HepG2 (cell line): Measurements from ENCODE around the gene ADARB2. TPM values are rescaled to one million over a fixed set of nuclear protein-coding genes. Genes with fewer than 3 reads are reported as not detected.

Source experiments
- ATAC-seq: fragments of 200-7000 bp; cut with Tn5 transposase; 3 replicates; pipeline ENCODE4 v1.9.1; 2020; ENCODE audit warnings: mild to moderate bottlenecking, moderate library complexity
- BruUV-seq: library from RNA; stranded (reverse); fragments of 400-500 nt; replicated peaks from 2 replicates; lab custom pipeline; 2021; lab: Mats Ljungman, UMichigan
- CTCF ChIA-PET: fragments of 300-600 bp; formaldehyde crosslinking; extraction: SDS; loops from one replicate; lab custom pipeline; 2021; ENCODE audit warnings: low total read pairs, inconsistent platforms, low intra/inter-chr PET ratio; lab: Yijun Ruan, JAX
- POLR2A ChIA-PET: fragments of 350-600 bp; sonication (Branson Sonifier 250); formaldehyde crosslinking; loops from one replicate; lab custom pipeline; 2020; ENCODE audit warnings: antibody characterized with exemption, inconsistent platforms; lab: Yijun Ruan, JAX
- DNase-seq: peaks from one replicate; pipeline ENCODE4 v3.0.0-alpha.2; 2015; ENCODE audit warnings: low spot score
- FAIRE-seq: peaks from 3 replicates; lab custom pipeline; 2011; peaks lifted over from hg19 to GRCh38; lab: Jason Lieb, UNC
- H2AFZ ChIP-seq: one replicate; pipeline ENCODE4 v1.6.1; 2011; ENCODE audit warnings: low read length, inconsistent platforms
- H3K27ac ChIP-seq: fragments of 300-600 bp; 3 replicates; pipeline ENCODE4 v1.8.0; 2011; ENCODE audit warnings: mixed run types, mild to moderate bottlenecking, mixed read lengths, low read length, inconsistent platforms; ENCODE audit not compliant: insufficient read depth; ENCODE audit errors: extremely low read length
- H3K27me3 ChIP-seq, 2 experiments: fragments of 200-600 bp in 1 of 2; 2 replicates in 1 of 2; 3 replicates in 1 of 2; pipeline versions ENCODE4 v1.6.0 to v1.8.0; 2011; ENCODE audit warnings: low read length in 2 of 2, mild to moderate bottlenecking in 2 of 2, moderate library complexity in 2 of 2, inconsistent platforms in 1 of 2; ENCODE audit not compliant: insufficient read depth in 2 of 2, control insufficient read depth in 1 of 2
- H3K36me3 ChIP-seq, 2 experiments: fragments of 200-600 bp in 1 of 2; replicated peaks in 1 of 2; 2 replicates in 1 of 2; 3 replicates in 1 of 2; pipeline versions ENCODE4 v1.5.1 to v1.8.0; 2011; ENCODE audit warnings: low read length in 2 of 2, inconsistent platforms in 1 of 2; ENCODE audit not compliant: insufficient read depth in 2 of 2, control insufficient read depth in 1 of 2
- H3K4me1 ChIP-seq: 2 replicates; pipeline ENCODE4 v1.5.1; 2012; ENCODE audit warnings: low read length, inconsistent platforms; ENCODE audit not compliant: insufficient read depth
- H3K4me2 ChIP-seq: 2 replicates; pipeline ENCODE4 v1.6.0; 2011; ENCODE audit warnings: low read depth, low read length, inconsistent platforms
- H3K4me3 ChIP-seq, 3 experiments: fragments of 200-600 bp in 1 of 3; sonication (generic), shearing (Covaris generic) in 1 of 3; replicated peaks in 1 of 3; 2 replicates each; pipeline ENCODE4 v1.5.1; 2011 to 2016; ENCODE audit warnings: low read length in 3 of 3, inconsistent platforms in 2 of 3, low read depth in 2 of 3, mild to moderate bottlenecking in 2 of 3, control low read depth in 1 of 3, mixed read lengths in 1 of 3; ENCODE audit not compliant: insufficient read depth in 1 of 3
- H3K79me2 ChIP-seq: one replicate; pipeline ENCODE4 v1.6.1; 2011; ENCODE audit warnings: low read length, inconsistent platforms; ENCODE audit not compliant: insufficient read depth
- H3K9ac ChIP-seq: 2 replicates; pipeline ENCODE4 v1.6.0; 2011; ENCODE audit warnings: mild to moderate bottlenecking, low read depth, low read length, inconsistent platforms; ENCODE audit not compliant: insufficient read depth
- H3K9me3 ChIP-seq: 2 replicates; pipeline ENCODE4 v1.5.1; 2012; ENCODE audit warnings: mild to moderate bottlenecking, low read length
- H4K20me1 ChIP-seq: 2 replicates; pipeline ENCODE4 v1.6.0; 2011; ENCODE audit warnings: inconsistent platforms, mild to moderate bottlenecking, low read length, moderate library complexity; ENCODE audit not compliant: insufficient read depth
- ARID2 ChIP-seq: sonication (generic); formaldehyde crosslinking; IDR thresholded peaks from 2 replicates; pipeline ENCODE4 v1.8.1; 2022; ENCODE audit warnings: mild to moderate bottlenecking, missing genetic modification reagents, borderline replicate concordance
- CREB1 ChIP-seq, 2 experiments: fragments of 450-650 bp in 1 of 2; IDR thresholded peaks; 2 replicates each; pipeline ENCODE4 v1.6.1; 2016 to 2017; ENCODE audit warnings: control low read depth in 1 of 2, mild to moderate bottlenecking in 1 of 2, missing compliant biosample characterization in 1 of 2, missing genetic modification characterization in 1 of 2
- HOXA9 ChIP-seq: sonication (generic); formaldehyde crosslinking; IDR thresholded peaks from 2 replicates; pipeline ENCODE4 v1.8.1; 2022; ENCODE audit warnings: missing genetic modification reagents, mild to moderate bottlenecking, moderate library complexity, borderline replicate concordance
- RARA ChIP-seq: IDR thresholded peaks from 2 replicates; pipeline ENCODE4 v1.6.1; 2016; ENCODE audit warnings: missing genetic modification reagents, missing compliant biosample characterization
- SNAPC2 ChIP-seq: sonication (generic); formaldehyde crosslinking; IDR thresholded peaks from 2 replicates; pipeline ENCODE4 v1.8.1; 2022; ENCODE audit warnings: mild to moderate bottlenecking, missing genetic modification reagents
- ZKSCAN5 ChIP-seq: sonication (generic); formaldehyde crosslinking; IDR thresholded peaks from 2 replicates; pipeline ENCODE4 v1.5.1; 2020; ENCODE audit warnings: mild to moderate bottlenecking, missing genetic modification reagents
- ZNF460 ChIP-seq: sonication (generic); formaldehyde crosslinking; IDR thresholded peaks from 2 replicates; pipeline ENCODE4 v1.5.1; 2020; ENCODE audit warnings: missing genetic modification reagents, mild to moderate bottlenecking, borderline replicate concordance
- ZNF567 ChIP-seq: sonication (generic); formaldehyde crosslinking; IDR thresholded peaks from 2 replicates; pipeline ENCODE4 v1.8.1; 2023; ENCODE audit warnings: mild to moderate bottlenecking, missing genetic modification reagents, borderline replicate concordance
- ZNF724P ChIP-seq: sonication (generic); formaldehyde crosslinking; IDR thresholded peaks from 2 replicates; pipeline ENCODE4 v1.8.0; 2022; ENCODE audit warnings: missing genetic modification reagents, borderline replicate concordance
- in situ Hi-C: cut with HindIII; loops from 2 replicates; pipeline ENCODE4 v1.10.0; 2017; ENCODE audit warnings: low pct_unique_long_range_greater_than_20kb; ENCODE audit not compliant: extremely low pct_ligation_motif_present
- intact Hi-C: fragments of 100-400 bp; cut with micrococcal nuclease; formaldehyde crosslinking; loops from one replicate; pipeline ENCODE4 v1.10.0; 2022; ENCODE audit not compliant: unreplicated experiment
- polyA plus RNA-seq, 8 experiments: library from polyadenylated mRNA; depleted of rRNA in 3 of 8; stranded (reverse) in 7 of 8; unstranded in 1 of 8; fragments of >200 nt; fragmentation: Illumina TruSeq in 4 of 8; extraction: Trizol in 4 of 8; gene quantifications; 2 replicates each; pipeline versions ENCODE4 v1.2.1 to v1.2.3, GENCODE V29; 2011 to 2016; ENCODE audit warnings: low read depth in 4 of 8, missing spikeins in 1 of 8, mixed read lengths in 1 of 8; ENCODE audit not compliant: insufficient read depth in 1 of 8
- total RNA-seq, 5 experiments: library from RNA; depleted of rRNA; stranded (reverse); fragments of >200 nt; fragmentation: Illumina TruSeq; extraction: Trizol; gene quantifications; 2 replicates each; pipeline ENCODE4 v1.2.3, GENCODE V29; 2016; ENCODE audit warnings: low read depth in 1 of 5
- TF ChIP-seq, protein P1 (sequence below): sonication (generic); formaldehyde crosslinking; IDR thresholded peaks from 2 replicates; pipeline ENCODE4 v1.8.0; 2022; ENCODE audit warnings: missing genetic modification reagents, low read depth, mild to moderate bottlenecking, borderline replicate concordance
- TF ChIP-seq, protein P2 (sequence below): sonication (generic); formaldehyde crosslinking; IDR thresholded peaks from 2 replicates; pipeline ENCODE4 v1.5.1; 2020; ENCODE audit warnings: mild to moderate bottlenecking, missing genetic modification reagents, moderate library complexity

The ADARB2 gene
- total and polyA plus RNA-seq, 2 of the 13 experiments (the other 11 are each of a cell fraction or from before 2014, with no cell fraction given) = not detected

DNA sequence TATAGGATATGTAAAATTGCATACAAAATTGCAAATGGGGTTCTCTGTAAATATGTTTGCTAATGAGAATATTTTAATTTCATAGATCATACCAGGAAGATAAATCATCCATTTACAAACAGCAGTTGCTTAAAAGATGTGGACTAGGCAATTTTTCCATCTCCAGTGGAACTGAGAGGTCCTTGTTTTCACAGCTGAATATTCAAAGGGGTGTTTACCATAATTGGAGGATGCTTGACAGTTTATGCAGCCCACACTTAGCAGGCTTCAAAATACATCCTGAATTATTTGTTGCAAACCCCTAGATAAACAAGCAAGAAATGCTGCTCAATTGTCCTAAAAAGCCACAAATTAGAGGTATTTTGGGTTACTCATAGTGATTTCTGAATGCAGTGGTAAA is 69.9 kb downstream of the ADARB2 start:
- DNase-seq (no peak), FAIRE-seq (no peak), ATAC-seq (no peak)
- no peak overlapping the region for H2AFZ ChIP-seq
- no peaks in the 10 kb centered on the region for H3K79me2 ChIP-seq
- in situ Hi-C loops (no loop called here), intact Hi-C loops (no loop called here)
- ChIA-PET CTCF (no interaction called here), POLR2A (no interaction called here)
- no peaks in the 10 kb centered on the region for H4K20me1 ChIP-seq
- H3K27me3 ChIP-seq = peaks cover 1 to 30% of the 10 kb centered on the region in 2 experiments; a peak in 3 of 5 replicates
- TF ChIP-seq ZNF567 (CRISPR knock-in tag) (no peak), HOXA9 (CRISPR knock-in tag) (no peak), ZNF724P (CRISPR knock-in tag) (no peak), RARA (CRISPR knock-in tag) (no peak), ZKSCAN5 (no peak), ARID2 (CRISPR knock-in tag) (no peak), SNAPC2 (no peak), ZNF460 (CRISPR knock-in tag) (no peak), CREB1 (IDR thresholded peaks at IDR 0.05) (no peak), CREB1 (CRISPR knock-in tag; IDR thresholded peaks at IDR 0.05) (no peak)
- TF ChIP-seq, protein P1, sequence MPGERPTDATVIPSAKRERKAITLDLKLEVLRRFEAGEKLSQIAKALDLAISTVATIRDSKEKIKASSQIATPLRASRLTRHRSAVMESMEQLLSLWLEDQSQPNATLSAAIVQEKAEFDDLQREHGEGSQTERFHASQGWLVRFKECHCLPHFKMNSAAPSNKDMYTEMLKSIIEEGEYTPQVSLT (CRISPR knock-in tag) = no peak
- TF ChIP-seq, protein P2, sequence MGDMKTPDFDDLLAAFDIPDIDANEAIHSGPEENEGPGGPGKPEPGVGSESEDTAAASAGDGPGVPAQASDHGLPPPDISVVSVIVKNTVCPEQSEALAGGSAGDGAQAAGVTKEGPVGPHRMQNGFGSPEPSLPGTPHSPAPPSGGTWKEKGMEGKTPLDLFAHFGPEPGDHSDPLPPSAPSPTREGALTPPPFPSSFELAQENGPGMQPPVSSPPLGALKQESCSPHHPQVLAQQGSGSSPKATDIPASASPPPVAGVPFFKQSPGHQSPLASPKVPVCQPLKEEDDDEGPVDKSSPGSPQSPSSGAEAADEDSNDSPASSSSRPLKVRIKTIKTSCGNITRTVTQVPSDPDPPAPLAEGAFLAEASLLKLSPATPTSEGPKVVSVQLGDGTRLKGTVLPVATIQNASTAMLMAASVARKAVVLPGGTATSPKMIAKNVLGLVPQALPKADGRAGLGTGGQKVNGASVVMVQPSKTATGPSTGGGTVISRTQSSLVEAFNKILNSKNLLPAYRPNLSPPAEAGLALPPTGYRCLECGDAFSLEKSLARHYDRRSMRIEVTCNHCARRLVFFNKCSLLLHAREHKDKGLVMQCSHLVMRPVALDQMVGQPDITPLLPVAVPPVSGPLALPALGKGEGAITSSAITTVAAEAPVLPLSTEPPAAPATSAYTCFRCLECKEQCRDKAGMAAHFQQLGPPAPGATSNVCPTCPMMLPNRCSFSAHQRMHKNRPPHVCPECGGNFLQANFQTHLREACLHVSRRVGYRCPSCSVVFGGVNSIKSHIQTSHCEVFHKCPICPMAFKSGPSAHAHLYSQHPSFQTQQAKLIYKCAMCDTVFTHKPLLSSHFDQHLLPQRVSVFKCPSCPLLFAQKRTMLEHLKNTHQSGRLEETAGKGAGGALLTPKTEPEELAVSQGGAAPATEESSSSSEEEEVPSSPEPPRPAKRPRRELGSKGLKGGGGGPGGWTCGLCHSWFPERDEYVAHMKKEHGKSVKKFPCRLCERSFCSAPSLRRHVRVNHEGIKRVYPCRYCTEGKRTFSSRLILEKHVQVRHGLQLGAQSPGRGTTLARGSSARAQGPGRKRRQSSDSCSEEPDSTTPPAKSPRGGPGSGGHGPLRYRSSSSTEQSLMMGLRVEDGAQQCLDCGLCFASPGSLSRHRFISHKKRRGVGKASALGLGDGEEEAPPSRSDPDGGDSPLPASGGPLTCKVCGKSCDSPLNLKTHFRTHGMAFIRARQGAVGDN = no peak
- BruUV-seq = no TSS peak
- no peaks in the 10 kb centered on the region for H3K9me3 ChIP-seq
- no peak overlapping the region for H3K4me2 ChIP-seq
- no peak overlapping the region for H3K4me3 ChIP-seq
- H3K36me3 ChIP-seq = no peaks in the 10 kb centered on the region
- H3K27ac ChIP-seq = no peak overlapping the region
- no peak overlapping the region for H3K9ac ChIP-seq
- no peaks in the 10 kb centered on the region for H3K4me1 ChIP-seq
